WI38 (cell line): ENCODE measurements around the gene B4GALT2.

Experiments
- H3K4me3 ChIP-seq: 2 replicates; pipeline ENCODE4 v1.5.1; 2011; ENCODE audit warnings: low read depth, mild to moderate bottlenecking, control low read depth, low read length
- CTCF ChIP-seq: IDR thresholded peaks from 2 replicates; pipeline ENCODE4 v1.5.1; 2012; ENCODE audit warnings: low read depth, mild to moderate bottlenecking, control low read depth, low read length

B4GALT2 gene

GRCh38 chr1:43965316-43965715 lies 13.7 kb upstream of the B4GALT2 start:
- no peak for TF ChIP-seq CTCF
- H3K4me3 ChIP-seq, result no peak overlapping the region

DNA sequence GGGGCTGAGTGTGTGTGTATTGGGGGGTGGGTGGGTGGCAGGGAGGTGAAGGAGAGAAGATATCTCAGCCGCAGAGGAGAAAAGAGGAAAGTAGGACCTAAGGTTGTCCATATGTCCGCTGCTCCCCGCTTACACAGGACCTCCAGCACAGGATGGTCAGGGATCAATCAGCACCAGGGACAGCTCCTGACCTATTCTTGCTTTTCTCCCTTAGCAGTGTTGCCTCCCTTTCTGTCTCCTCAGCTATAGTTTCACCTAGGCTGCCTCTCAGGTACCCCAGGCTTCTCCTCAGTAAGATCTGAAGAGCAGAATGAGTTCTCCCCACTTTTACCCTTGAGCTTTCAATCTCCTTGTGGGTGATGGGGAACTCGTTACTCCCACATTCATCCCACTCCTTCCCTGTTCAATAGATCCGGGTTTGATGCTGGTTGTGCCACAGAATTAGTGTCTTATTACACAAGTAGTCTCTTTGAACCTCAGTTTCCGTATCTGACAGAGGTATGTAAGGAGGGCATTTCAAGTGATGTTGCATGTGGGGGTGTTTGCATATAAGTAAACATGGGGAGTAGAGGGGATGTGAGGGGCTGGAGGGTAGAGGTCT lies 10.6 kb upstream of the B4GALT2 start:
- TF ChIP-seq CTCF, result no peak
- no peak overlapping the region for H3K4me3 ChIP-seq

DNA sequence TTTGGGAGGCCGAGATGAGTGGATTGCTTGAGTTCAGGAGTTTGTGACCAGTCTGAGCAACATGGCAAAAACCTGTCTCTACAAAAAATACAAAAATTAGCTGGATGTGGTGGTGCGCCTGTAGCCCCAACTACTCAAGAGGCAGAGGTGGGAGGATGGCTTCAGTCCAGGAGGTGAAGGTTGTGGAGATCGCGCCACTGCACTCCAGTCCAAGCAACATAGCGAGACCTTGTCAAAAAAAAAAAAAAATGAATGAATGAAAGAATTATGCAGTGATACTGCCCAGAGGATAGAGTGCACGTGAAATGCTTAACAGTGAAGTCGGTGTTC lies 9.6 kb upstream of the B4GALT2 start:
- TF ChIP-seq CTCF, result no peak
- no peak overlapping the region; the same call in 1 of the 2 replicates for H3K4me3 ChIP-seq

DNA sequence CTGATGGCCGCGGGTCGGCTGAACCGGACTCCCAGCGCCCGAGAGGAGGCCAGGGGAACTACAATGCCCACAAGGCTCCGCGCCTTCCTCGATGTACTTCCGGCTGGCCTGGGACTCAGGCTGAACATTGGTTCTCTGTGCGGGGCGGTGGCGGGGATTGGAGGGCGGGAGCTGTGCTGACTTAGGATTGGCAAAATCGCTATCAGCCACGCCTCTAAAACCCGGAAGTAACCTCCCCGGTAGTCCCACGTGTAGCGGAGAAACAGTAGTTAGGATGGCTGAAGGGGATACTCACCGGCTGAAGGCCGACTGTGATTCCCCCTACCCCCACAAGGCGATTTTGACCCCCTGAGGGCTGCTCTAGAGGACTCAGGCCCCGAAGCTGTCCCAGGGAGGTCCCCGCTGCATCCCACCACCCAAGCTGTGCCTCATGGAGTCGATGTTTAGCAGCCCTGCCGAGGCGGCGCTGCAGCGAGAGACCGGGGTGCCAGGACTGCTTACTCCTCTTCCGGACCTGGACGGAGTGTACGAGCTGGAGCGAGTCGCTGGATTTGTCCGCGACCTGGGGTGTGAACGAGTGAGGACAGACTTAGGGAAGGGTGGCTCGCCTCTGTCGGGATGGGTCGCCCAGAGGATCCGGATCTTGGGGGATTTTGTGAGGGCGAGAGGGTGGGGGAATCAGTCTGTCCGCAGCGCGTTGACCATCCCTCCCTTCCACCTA lies 9.1 kb upstream of the B4GALT2 start, which contains the start of gene DPH2:
Gene DPH2 (plus strand): TSS at position 265 of the 721 bp plus-strand sequence. CDS start 166 bp downstream, at position 431.
- TF ChIP-seq CTCF, result no peak
- H3K4me3 ChIP-seq, result peak within 1 kb of the TSS; percentile 96

GRCh38 chr1:43970502-43970901 lies 8.5 kb upstream of the B4GALT2 start:
- H3K4me3 ChIP-seq, result peak overlapping the region; percentile 96

DNA sequence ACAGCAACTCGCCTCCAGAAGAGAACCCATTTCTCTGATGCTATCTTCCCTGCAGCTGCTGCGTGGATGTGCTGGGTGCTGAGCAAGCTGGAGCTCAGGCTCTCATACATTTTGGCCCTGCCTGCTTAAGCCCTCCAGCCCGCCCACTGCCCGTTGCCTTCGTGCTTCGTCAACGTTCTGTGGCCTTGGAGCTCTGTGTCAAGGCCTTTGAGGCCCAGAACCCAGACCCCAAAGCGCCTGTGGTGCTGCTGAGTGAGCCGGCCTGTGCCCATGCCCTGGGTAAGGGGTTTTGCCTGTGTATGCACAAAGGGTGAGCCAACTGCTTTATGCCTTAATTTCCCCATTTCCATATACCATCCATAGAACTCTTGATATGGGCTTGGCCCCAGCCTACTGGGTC lies 8.1 kb upstream of the B4GALT2 start:
- peak overlapping the region; percentile 96; the same call in 1 of the 2 replicates for H3K4me3 ChIP-seq
- no peak for TF ChIP-seq CTCF

More at GRCh38 chr1:43970502-43970901, 8.5 kb upstream of the B4GALT2 start:
- no peak for TF ChIP-seq CTCF

- H3K4me3 ChIP-seq, result no peak overlapping the region
- no peak for TF ChIP-seq CTCF
These were observed 7.6 kb upstream of the B4GALT2 start for GRCh38 chr1:43971336-43971980.
